Liver (tissue), 9 donors: ENCODE results near the gene ACO2. TPM values are rescaled to one million over a fixed set of nuclear protein-coding genes. Genes with fewer than 3 reads are reported as not detected.

Experiments used
- DNase-seq: peaks from one replicate; pipeline ENCODE4 v3.0.0-alpha.2; 2017; ENCODE audit warnings: low spot score
- H3K27ac ChIP-seq, 2 donors: one replicate each; pipeline ENCODE4 v1.7.0; 2013; ENCODE audit warnings: inconsistent platforms in 2 of 2, low read length in 2 of 2, control low read depth in 1 of 2, low read depth in 1 of 2, mild to moderate bottlenecking in 1 of 2
- H3K27me3 ChIP-seq, 4 donors: one replicate each; pipeline versions ENCODE4 v1.6.1 to v1.7.0; 2013; ENCODE audit warnings: low read length in 3 of 4, inconsistent platforms in 1 of 4, mild to moderate bottlenecking in 1 of 4, moderate library complexity in 1 of 4; ENCODE audit not compliant: control insufficient read depth in 4 of 4, insufficient read depth in 4 of 4
- H3K36me3 ChIP-seq, 4 donors: one replicate each; pipeline versions ENCODE4 v1.6.1 to v1.7.0; 2013; ENCODE audit warnings: low read length in 3 of 4, mild to moderate bottlenecking in 3 of 4, low read depth in 1 of 4, moderate library complexity in 1 of 4; ENCODE audit not compliant: control insufficient read depth in 4 of 4, insufficient read depth in 3 of 4
- H3K4me1 ChIP-seq, 4 donors: one replicate each; pipeline versions ENCODE4 v1.6.1 to v1.7.0; 2013; ENCODE audit warnings: low read length in 3 of 4, mild to moderate bottlenecking in 3 of 4, moderate library complexity in 1 of 4; ENCODE audit not compliant: control insufficient read depth in 4 of 4, insufficient read depth in 4 of 4
- H3K4me3 ChIP-seq, 3 donors: one replicate each; pipeline versions ENCODE4 v1.6.1 to v1.7.0; 2013; ENCODE audit warnings: low read length in 3 of 3, control low read depth in 1 of 3, low read depth in 1 of 3, mild to moderate bottlenecking in 1 of 3
- H3K9ac ChIP-seq, 2 donors: one replicate each; pipeline ENCODE4 v1.7.0; 2013; ENCODE audit warnings: low read length in 2 of 2, mild to moderate bottlenecking in 2 of 2, moderate library complexity in 2 of 2, control low read depth in 1 of 2, low read depth in 1 of 2
- H3K9me3 ChIP-seq, 4 donors: one replicate each; pipeline versions ENCODE4 v1.6.1 to v1.7.0; 2013; ENCODE audit warnings: low read length in 3 of 4; ENCODE audit not compliant: control insufficient read depth in 4 of 4
- EGR1 ChIP-seq, 2 donors: IDR thresholded peaks; 2 replicates each; pipeline ENCODE4 v1.6.1; 2016 to 2018; ENCODE audit warnings: antibody characterized with exemption in 2 of 2, low read depth in 2 of 2
- FOXA1 ChIP-seq: IDR thresholded peaks from 2 replicates; pipeline ENCODE4 v1.6.1; 2016; ENCODE audit warnings: antibody characterized with exemption
- FOXA2 ChIP-seq: IDR thresholded peaks from 2 replicates; pipeline ENCODE4 v1.6.1; 2016; ENCODE audit warnings: antibody characterized with exemption
- GABPA ChIP-seq, 2 donors: IDR thresholded peaks in 1 of 2; conservative IDR thresholded peaks in 1 of 2; 2 replicates each; pipeline ENCODE4 v1.6.1; 2016; ENCODE audit warnings: antibody characterized with exemption in 2 of 2, mild to moderate bottlenecking in 1 of 2, moderate library complexity in 1 of 2
- HNF4A ChIP-seq, 2 donors: conservative IDR thresholded peaks; 2 replicates each; pipeline ENCODE4 v1.6.1; 2016; ENCODE audit warnings: antibody characterized with exemption in 2 of 2, mild to moderate bottlenecking in 2 of 2
- HNF4G ChIP-seq: IDR thresholded peaks from 2 replicates; pipeline ENCODE4 v1.6.1; 2016; ENCODE audit warnings: antibody characterized with exemption
- JUND ChIP-seq, 2 donors: IDR thresholded peaks; 2 replicates each; pipeline ENCODE4 v1.6.1; 2016; ENCODE audit warnings: antibody characterized with exemption in 2 of 2
- NR2F2 ChIP-seq: IDR thresholded peaks from 2 replicates; pipeline ENCODE4 v1.6.1; 2016; ENCODE audit warnings: antibody characterized with exemption
- RAD21 ChIP-seq, 2 donors: IDR thresholded peaks; 2 replicates each; pipeline ENCODE4 v1.6.1; 2016; ENCODE audit warnings: antibody characterized with exemption in 2 of 2, mild to moderate bottlenecking in 2 of 2
- RXRA ChIP-seq, 2 donors: IDR thresholded peaks; 2 replicates each; pipeline ENCODE4 v1.6.1; 2017 to 2018; ENCODE audit warnings: antibody characterized with exemption in 2 of 2, mild to moderate bottlenecking in 1 of 2
- SP1 ChIP-seq: IDR thresholded peaks from 2 replicates; pipeline ENCODE4 v1.6.1; 2018; ENCODE audit warnings: antibody characterized with exemption, mild to moderate bottlenecking
- TAF1 ChIP-seq: conservative IDR thresholded peaks from 2 replicates; pipeline ENCODE4 v1.6.1; 2016; ENCODE audit warnings: antibody characterized with exemption, mild to moderate bottlenecking
- YY1 ChIP-seq: IDR thresholded peaks from 2 replicates; pipeline ENCODE4 v1.6.1; 2016; ENCODE audit warnings: antibody characterized with exemption, mild to moderate bottlenecking
- WGBS: extraction: QIAGEN DNeasy Blood & Tissue Kit; methylation state at CpG from one replicate; pipeline ENCODE4 v1.1.7; 2013; 5-methylcytosine and 5-hydroxymethylcytosine counted together
- polyA plus RNA-seq, 2 donors: library from polyadenylated mRNA; stranded (reverse) in 1 of 2; unstranded in 1 of 2; fragments of 200-250 nt in 1 of 2; fragments of >200 nt in 1 of 2; fragmentation: Nextera tagmentation in 1 of 2; extraction: Ambion mirVana in 1 of 2; gene quantifications; one replicate each; pipeline versions ENCODE4 v1.2.1 to v1.2.3, GENCODE V29; 2013 to 2015
- total RNA-seq, 2 donors: library from RNA; depleted of rRNA; stranded (reverse); fragments of >200 nt; gene quantifications; one replicate each; pipeline ENCODE4 v1.2.3, GENCODE V29; 2014
- TF ChIP-seq, protein P1 (sequence below): IDR thresholded peaks from 2 replicates; pipeline ENCODE4 v1.6.1; 2016; ENCODE audit warnings: antibody characterized with exemption
- TF ChIP-seq, protein P2 (sequence below): IDR thresholded peaks from 2 replicates; pipeline ENCODE4 v1.6.1; 2016; ENCODE audit warnings: antibody characterized with exemption
- TF ChIP-seq, protein P3 (sequence below): IDR thresholded peaks from 2 replicates; pipeline ENCODE4 v1.6.1; 2016; ENCODE audit warnings: antibody characterized with exemption
- TF ChIP-seq, protein P4 (sequence below): fragments of 150-350 bp; IDR thresholded peaks from 2 replicates; pipeline ENCODE4 v1.5.1; 2017; ENCODE audit warnings: improper control_type of control experiment, low read depth, low read length; ENCODE audit not compliant: missing input control
- TF ChIP-seq, protein P5 (sequence below): IDR thresholded peaks from 2 replicates; pipeline ENCODE4 v1.6.1; 2016; ENCODE audit warnings: antibody characterized with exemption, mild to moderate bottlenecking
- donor health status: healthy.
- donor health status: healthy.
- donor health status: healthy.
- donor health status: healthy.
- donor health status: healthy.

ACO2 gene
- total and polyA plus RNA-seq, 4 donors = 45.3 to 76.1 (median 68.9) TPM

DNA sequence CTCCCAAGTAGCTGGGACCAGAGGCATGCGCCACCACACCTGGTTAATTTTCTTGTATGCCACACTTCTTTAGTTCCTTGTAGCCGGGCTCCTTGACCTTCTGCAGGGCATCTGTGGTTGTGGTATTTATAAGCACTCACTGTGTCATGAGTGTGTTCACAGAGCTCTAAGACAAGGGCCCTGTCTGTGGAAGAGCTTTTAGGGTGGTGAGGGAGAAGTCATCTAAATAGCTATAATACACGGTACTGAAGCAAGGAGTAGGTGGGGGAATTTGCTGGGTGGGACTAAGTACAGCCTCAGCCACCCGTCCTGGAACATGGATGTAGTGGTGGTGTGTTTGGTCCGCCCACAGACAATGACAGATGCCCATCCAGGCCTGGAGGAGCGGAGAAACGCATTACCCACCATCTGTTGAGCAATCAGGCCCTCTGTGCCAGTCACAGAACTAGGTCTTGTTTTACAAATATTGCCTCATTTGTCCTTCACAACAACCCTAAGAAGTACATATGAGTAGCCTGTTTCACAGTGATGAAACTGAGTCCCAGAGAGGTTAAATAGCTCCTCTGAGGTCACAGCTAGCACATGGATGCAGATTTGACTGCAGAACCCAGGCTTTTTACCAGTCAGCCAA is 10.1 kb downstream of the ACO2 start:
- H3K9ac ChIP-seq = no peak overlapping the region
- WGBS = 56% methylated on average over 7 of the region's 7 CpGs
- no peaks in the 10 kb centered on the region for H3K9me3 ChIP-seq
- H3K4me3 ChIP-seq = no peak overlapping the region
- DNase-seq = no peak
- TF ChIP-seq FOXA2 (no peak), RAD21 (IDR thresholded peaks at IDR 0.05) (peak; percentile 26 to 51), FOXA1 (peak; percentile 72), HNF4A (conservative IDR thresholded peaks at IDR 0.05) (peak; percentile 82 to 87), JUND (IDR thresholded peaks at IDR 0.05) (peak; percentile 68 to 84), RXRA (IDR thresholded peaks at IDR 0.05) (peak; percentile 91 to 94), SP1 (peak; percentile 77), NR2F2 (peak; percentile 49), TAF1 (no peak), YY1 (peak; percentile 72), HNF4G (no peak), GABPA (IDR thresholded peaks at IDR 0.05 in 1 of 2, conservative IDR thresholded peaks at IDR 0.05 in 1 of 2) (no peak), EGR1 (IDR thresholded peaks at IDR 0.05; ENCODE audit: low read depth in 2 of 2) (peak in 1 of 2 donors; percentile 12)
- TF ChIP-seq, protein P1, sequence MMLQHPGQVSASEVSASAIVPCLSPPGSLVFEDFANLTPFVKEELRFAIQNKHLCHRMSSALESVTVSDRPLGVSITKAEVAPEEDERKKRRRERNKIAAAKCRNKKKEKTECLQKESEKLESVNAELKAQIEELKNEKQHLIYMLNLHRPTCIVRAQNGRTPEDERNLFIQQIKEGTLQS = peak; percentile 93
- TF ChIP-seq, protein P2, sequence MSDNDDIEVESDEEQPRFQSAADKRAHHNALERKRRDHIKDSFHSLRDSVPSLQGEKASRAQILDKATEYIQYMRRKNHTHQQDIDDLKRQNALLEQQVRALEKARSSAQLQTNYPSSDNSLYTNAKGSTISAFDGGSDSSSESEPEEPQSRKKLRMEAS = peak; percentile 89
- TF ChIP-seq, protein P3, sequence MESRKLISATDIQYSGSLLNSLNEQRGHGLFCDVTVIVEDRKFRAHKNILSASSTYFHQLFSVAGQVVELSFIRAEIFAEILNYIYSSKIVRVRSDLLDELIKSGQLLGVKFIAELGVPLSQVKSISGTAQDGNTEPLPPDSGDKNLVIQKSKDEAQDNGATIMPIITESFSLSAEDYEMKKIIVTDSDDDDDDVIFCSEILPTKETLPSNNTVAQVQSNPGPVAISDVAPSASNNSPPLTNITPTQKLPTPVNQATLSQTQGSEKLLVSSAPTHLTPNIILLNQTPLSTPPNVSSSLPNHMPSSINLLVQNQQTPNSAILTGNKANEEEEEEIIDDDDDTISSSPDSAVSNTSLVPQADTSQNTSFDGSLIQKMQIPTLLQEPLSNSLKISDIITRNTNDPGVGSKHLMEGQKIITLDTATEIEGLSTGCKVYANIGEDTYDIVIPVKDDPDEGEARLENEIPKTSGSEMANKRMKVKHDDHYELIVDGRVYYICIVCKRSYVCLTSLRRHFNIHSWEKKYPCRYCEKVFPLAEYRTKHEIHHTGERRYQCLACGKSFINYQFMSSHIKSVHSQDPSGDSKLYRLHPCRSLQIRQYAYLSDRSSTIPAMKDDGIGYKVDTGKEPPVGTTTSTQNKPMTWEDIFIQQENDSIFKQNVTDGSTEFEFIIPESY = peak; percentile 69
- TF ChIP-seq, protein P4, sequence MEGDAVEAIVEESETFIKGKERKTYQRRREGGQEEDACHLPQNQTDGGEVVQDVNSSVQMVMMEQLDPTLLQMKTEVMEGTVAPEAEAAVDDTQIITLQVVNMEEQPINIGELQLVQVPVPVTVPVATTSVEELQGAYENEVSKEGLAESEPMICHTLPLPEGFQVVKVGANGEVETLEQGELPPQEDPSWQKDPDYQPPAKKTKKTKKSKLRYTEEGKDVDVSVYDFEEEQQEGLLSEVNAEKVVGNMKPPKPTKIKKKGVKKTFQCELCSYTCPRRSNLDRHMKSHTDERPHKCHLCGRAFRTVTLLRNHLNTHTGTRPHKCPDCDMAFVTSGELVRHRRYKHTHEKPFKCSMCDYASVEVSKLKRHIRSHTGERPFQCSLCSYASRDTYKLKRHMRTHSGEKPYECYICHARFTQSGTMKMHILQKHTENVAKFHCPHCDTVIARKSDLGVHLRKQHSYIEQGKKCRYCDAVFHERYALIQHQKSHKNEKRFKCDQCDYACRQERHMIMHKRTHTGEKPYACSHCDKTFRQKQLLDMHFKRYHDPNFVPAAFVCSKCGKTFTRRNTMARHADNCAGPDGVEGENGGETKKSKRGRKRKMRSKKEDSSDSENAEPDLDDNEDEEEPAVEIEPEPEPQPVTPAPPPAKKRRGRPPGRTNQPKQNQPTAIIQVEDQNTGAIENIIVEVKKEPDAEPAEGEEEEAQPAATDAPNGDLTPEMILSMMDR = no peak
- TF ChIP-seq, protein P5, sequence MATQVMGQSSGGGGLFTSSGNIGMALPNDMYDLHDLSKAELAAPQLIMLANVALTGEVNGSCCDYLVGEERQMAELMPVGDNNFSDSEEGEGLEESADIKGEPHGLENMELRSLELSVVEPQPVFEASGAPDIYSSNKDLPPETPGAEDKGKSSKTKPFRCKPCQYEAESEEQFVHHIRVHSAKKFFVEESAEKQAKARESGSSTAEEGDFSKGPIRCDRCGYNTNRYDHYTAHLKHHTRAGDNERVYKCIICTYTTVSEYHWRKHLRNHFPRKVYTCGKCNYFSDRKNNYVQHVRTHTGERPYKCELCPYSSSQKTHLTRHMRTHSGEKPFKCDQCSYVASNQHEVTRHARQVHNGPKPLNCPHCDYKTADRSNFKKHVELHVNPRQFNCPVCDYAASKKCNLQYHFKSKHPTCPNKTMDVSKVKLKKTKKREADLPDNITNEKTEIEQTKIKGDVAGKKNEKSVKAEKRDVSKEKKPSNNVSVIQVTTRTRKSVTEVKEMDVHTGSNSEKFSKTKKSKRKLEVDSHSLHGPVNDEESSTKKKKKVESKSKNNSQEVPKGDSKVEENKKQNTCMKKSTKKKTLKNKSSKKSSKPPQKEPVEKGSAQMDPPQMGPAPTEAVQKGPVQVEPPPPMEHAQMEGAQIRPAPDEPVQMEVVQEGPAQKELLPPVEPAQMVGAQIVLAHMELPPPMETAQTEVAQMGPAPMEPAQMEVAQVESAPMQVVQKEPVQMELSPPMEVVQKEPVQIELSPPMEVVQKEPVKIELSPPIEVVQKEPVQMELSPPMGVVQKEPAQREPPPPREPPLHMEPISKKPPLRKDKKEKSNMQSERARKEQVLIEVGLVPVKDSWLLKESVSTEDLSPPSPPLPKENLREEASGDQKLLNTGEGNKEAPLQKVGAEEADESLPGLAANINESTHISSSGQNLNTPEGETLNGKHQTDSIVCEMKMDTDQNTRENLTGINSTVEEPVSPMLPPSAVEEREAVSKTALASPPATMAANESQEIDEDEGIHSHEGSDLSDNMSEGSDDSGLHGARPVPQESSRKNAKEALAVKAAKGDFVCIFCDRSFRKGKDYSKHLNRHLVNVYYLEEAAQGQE = peak; percentile 50
- peaks cover 7 to 42% (median 38%) of the 10 kb centered on the region in 4 donors for H3K4me1 ChIP-seq
- H3K36me3 ChIP-seq = peaks cover 0 to 2% (median 0%) of the 10 kb centered on the region in 4 donors
- peak overlapping the region; percentile 29 to 47 for H3K27ac ChIP-seq
- no peaks in the 10 kb centered on the region for H3K27me3 ChIP-seq
